ENCODE results near the gene UBE2K.
"Not testable (repeated sequence)": the region's sequence is repeated elsewhere in the genome, so short reads cannot be mapped to it uniquely, and the experiment has no call there.

UBE2K gene, protein sequence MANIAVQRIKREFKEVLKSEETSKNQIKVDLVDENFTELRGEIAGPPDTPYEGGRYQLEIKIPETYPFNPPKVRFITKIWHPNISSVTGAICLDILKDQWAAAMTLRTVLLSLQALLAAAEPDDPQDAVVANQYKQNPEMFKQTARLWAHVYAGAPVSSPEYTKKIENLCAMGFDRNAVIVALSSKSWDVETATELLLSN
- 29.6 to 43.5 reads per million in 2 donors for total RNA-seq

DNA sequence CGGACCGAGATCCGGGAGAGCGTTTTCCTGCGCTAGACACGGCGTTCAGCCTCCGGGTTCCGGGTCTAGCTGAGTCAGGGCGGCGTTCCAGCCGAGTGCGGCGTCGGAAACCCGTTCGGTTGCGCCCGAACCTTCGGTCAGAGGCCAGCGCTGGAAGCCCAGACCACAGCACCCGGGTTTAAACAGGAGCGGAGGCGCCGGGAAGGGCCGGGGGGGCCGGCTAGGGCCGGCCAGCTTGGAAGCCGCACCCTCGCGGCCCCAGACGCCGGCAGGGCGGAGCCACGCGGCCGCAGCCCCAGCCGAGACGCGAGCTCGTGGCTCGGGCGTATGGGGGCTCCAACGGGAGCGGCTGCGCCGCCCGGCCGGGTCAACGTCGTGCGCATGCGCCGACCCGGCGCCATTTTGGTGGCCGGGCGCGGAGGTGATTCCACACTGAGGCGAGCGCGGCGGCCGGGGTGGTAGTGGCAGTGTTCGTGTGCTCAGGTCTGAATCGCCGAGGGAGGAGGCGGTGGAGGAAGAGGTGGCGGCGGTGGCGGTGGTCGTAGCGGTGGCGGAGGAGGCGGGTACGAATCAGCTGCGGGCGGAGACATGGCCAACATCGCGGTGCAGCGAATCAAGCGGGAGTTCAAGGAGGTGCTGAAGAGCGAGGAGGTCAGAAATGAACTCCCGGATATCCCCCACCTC lies at the start of gene UBE2K:
TSS of gene UBE2K (plus strand) at position 397 of the 684 bp plus-strand sequence. CDS start at position 589, 192 bp downstream.
- peak; percentile 81 to 92 (median 89) for DNase-seq

DNA sequence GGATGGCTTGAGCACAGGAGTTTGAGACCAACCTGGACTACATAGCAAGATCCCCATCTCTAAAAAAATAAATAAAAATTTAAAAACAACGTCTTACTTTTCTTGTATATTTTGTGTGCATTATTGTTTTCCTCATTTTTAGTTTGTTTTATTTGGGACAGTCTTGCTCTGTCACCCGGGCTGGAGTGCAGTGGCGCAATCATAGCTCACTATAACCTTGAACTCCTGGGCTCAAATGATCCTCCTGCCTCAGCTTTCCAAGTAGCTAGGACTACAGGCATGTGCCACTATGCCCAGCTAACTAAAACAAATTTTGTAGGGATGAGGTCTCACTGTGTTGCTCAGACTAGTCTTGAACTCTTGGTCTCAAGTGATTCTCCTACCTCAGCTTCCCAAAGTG lies 49.7 kb upstream of the UBE2K start:
- no peak for DNase-seq

DNA sequence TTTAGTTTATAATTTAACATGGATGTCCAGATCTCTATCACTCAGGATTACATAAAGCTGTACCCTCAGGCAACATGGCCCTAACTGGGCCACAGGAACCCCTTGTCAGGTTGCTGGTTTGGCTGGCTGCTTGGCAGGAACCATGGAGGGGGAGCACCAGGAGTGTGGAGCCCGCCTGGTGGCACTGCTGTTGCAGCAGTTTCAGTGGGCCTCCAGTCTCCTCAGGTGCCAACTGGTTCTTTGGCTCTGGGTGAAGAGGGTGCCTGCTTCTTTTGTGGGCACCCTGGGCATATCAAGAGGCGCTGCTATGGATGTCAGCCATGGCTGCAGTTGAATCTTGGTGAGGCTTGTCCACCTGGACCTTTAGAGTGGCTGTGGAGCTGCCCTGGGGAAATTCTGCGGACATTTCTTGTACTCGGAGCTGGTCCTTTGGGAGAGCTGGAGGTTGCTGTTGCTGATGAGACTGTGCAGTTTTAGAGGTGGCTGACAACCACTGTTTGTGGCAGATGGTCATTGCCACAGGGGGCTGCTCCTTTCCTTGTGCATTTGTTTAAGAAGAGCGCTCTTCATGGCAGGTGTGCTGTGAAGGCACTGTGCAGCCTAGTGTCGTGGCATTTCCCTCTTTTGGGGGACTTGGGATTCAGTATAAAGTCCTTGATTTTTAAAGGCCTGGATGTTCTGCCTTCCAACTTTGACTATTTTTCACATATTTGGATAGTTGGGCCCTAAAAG lies 48.9 kb upstream of the UBE2K start:
- DNase-seq: no peak

DNA sequence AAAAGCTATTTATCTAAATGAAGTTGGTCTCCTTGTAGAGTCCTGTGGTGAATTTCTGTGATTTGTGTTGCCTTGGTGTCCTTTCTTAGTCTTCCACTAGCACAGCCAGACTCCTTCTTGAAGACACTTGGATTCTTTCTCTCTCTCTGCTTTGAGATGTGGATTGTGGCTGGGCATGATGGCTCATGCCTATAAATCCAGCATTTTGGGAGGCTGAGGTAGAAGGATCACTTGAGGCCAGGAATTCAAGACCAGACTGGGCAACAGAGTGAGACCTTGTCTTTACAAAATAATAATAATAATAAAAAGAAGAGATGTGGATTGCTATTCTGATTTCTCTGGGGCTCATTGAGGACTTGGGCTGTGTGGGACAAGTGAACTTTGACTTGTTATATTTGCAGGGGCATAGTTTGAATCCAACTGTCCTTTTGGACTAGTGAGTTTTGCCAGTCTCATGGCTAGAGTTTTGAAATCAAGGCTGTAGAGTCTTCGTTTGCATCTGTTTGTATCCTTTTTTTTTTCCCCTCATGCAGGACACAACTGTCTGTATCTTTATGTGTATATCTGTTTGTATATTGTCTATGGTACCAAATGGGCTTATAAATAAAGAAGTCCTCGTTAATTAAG lies 48.2 kb upstream of the UBE2K start:
- DNase-seq: no peak

DNA sequence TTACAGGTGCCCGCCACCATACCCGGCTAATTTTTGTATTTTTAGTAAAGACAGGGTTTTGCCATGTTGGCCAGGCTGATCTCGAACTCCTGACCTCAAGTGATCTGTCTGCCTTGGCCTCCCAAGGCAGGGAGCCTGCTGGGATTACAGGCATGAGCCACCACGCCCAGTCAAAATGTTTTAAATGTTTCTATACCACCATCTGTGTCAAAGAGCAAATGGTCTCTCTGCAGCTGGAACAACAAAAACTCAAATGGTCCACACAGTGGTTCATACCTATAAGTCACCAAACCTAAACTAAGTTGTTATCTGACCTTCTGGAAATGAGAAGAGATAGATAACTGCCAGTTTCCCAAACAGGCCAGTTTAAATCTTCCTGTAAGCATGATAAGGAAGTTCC lies 46.4 kb upstream of the UBE2K start:
- not testable (repeated sequence) for DNase-seq

DNA sequence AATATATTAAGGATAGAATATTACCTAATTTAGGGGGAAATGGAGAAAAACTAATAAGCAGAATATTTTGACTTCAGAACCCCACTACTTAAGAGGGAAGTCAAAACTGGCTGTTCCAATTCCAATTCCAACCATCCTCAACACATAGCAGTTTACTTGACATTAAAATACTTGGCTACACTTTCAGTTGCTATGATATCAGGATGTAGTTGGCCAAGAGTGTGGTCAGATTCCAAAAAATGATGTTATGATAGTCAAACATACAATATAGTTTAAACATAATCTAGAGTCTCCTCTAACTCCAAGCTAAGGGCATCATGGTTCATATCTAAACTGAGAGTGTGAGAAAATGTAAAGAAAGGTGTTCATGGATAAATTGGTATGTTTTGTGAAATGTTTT lies 42.7 kb upstream of the UBE2K start:
- DNase-seq: no peak

DNA sequence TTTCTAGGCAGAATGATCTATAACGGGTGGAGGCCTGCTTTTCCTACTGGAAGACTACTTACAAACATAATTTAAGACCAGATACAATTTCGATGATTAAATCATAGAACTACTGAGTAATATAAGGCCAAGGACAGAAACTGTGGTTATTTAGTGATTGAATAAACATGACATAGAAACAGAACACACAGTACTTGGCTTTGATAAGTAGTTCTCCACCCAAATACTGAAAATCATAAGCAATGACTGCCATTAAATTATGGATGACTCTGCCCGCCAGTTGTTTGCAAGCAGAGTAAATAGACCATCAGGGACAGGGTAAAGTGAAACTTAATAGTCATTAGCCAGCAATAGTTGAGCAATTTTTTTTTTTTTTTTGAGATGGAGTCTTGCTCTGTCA lies 42.1 kb upstream of the UBE2K start:
- peak in 1 of 5 experiments; percentile 10 for DNase-seq

DNA sequence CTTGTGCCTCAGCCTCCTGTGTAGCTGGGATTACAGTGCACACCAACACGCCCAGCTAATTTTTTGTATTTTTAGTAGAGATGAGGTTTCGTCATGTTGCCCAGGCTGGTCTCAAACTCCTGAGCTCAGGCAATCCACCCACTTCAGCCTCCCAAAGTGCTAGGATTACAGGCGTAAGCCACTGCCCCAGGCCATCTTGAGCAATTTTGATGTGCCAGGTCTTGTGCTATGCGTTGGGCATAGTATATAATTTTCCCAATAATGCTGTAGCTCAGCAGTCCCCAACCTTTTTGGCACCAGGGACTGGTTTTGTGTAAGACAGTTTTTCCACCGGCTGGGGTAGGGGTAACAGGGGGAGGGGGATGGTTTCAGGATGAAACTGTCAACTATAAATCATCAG lies 41.3 kb upstream of the UBE2K start:
- DNase-seq: not testable (repeated sequence)

DNA sequence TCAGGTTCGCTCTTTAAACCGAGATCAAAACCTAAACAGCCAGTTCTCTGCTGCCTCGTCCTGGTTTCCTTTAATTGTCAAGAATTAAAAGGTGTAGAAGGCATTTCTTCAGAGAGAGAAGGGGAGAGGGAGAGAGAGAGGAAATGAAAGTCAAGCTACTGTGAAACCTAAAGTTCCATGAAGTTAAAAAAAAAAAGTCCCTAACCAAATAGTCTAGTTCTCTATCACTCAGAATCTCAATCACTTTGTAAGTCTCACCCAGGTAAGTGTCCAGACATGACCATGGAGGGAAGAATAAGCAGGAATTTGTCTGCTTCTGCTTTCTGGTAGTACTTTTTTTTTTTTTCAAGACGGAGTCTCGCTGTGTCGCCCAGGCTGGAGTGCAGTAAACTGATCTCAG lies 40.5 kb upstream of the UBE2K start:
- DNase-seq: no peak

DNA sequence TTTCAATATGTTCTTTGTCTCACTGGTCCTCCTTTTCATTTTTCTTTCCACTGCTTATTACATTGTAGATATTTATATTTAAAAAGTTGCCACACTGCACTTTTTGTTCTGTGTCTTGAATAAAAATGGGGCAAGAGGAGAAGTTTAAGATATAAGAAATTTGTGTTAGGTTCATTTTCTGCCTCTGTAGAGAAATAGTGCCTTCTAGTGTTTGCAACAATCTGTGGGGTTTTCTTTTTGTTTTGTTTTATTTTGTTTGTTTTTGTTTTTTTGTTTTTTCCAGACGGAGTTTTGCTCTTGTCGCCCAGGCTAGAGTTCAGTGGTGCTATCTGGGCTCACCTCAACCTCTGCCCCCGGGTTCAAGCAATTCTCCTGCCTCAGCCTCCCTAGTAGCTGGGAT lies 39.2 kb upstream of the UBE2K start:
- DNase-seq: no peak

DNA sequence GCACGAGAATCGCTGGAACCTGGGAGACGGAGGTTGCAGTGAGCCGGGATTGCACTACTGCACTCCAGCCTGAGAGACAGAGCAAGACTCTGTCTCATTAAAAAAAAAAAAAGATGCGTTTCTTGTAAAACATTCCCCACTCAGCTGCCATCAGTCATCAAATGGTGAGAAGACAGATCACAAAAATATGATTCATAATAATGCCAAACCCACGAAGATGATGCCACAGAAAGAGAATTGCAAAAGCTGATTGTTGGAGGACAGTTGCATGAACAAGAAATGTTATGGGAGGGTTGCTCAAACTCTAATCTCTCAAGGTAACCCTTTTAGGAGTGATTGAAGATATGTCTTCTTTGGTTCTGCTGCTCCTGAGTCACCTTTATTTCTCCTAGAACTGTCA lies 37.9 kb upstream of the UBE2K start:
- DNase-seq: no peak

DNA sequence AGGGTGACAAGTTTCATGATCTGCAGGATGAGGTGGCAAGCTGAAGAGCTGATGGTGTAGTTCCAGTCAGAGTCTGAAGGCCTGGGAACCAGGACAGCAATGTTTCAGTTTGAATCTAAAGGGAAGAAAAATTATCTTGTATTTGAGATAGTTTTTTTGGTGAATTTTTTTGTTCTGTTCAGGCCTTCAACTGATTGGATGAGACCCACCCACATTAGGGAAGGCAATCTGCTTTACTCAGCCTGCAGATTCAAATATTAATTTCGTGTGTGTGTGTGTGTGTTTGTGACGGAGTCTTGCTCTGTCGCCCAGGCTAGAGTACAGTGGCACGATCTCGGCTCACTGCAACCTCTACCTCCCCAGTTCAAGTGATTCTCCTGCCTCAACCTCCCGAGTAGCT lies 37.2 kb upstream of the UBE2K start:
- DNase-seq: no peak

DNA sequence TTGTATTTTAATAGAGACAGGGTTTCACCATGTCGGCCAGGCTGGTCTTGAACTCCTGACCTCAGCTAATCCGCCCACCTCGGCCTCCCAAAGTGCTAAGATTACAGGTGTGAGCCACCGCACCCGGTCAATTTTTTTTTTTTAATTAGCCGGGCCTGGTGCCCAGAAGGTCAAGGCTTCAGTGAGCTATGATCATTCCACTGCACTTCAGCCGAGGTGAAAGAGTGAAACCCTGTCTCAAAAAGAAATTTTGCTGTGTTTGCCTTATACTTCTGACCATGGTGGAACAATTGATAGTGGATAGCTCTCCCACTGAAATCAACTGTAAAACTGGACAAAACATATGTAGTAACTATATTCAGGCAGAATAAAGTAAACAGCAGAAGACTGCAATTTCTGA lies 35.3 kb upstream of the UBE2K start:
- DNase-seq: no peak

DNA sequence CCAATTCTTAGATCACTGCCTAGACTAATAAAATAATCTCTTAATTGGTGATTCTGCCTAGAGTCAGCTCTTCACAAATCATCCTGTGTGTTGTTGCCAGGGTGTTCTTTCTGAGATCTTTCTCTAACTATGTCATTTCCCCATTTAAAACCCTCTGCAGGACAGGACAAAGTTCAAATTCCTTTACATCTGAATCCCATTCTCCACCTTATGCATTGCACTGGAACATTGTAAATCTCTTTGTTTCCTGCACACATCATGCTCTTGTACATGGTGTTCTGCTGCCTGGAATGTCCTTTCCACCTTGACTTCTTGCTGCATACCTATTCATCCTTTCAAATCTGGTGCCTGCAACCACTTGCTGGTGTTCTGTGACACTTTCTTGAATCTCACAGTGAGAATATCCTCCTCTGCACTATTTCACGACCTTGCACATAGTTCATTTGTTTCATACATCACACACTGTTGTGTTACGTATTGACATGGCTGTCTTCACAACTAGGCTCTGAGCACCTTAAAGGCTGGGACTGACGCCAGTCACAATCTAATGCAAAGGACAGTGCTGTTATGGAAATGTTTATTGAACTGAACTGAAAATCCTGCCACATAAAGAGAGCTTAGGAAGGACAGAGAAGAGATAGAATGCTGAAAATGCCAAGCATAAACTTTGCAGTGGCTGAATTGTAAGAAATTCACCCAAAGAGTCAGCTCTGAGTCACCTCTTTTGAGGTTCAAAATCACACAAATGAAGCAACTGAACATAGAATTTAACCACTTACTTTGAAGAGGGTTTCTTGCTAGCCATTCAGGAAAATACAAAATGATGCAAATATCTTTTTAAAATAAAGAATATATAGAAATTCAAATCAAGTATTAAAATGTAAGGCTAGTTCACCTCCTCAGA lies 32.9 kb upstream of the UBE2K start:
- no peak for DNase-seq

DNA sequence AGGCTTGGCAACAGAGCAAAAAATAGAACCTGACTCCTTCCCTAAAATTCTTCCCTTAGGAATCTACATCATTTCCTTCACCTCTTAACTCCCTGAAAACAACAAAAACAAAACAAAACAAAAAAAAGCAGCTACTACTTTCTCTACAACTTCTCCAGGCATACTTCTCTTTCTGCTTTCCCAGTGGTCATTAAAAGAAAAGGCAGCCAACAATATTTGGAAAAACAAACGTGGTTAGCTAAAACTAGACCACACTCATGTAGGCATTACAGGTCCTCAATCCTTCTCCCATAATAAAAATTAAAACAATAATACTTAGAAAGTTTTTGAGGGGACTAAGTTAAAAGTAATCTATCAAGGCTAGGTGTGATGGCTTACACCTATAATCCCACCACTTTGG lies 30.2 kb upstream of the UBE2K start:
- DNase-seq: no peak

DNA sequence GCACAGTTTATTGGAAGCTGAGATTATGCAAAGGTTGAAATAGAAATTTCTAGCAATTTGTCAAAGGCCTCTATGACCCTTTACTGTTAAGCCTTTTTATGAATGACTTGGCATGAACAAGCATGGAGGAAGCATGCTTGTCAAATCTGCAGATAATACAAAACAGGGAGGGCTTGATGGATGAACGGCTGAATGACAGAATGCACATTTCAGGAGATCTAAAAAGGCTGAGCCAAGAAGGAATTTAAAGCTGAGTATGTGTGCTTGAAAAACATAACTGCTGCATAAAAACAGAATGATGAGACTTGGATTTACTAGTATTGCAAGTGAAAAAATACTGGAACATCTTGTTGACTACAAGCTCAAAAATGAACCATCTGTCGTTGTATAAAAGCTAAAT lies 29.0 kb upstream of the UBE2K start:
- DNase-seq: no peak

DNA sequence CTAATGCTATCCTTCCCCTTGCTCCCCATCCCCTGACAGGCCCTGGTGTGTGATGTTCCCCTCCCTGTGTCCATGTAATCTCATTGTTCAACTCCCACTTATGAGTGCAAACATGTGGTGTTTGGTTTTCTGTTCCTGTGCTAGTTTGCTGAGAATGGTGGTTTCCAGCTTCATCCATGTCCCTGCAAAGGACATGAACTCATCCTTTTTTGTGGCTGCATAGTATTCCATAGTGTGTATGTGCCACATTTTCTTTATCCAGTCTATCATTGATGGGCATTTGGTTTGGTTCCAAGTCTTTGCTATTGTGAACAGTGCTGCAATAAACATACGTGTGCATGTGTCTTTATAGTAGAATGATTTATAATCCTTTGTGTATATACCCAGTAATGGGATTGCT lies 27.6 kb upstream of the UBE2K start:
- not testable (repeated sequence) for DNase-seq

DNA sequence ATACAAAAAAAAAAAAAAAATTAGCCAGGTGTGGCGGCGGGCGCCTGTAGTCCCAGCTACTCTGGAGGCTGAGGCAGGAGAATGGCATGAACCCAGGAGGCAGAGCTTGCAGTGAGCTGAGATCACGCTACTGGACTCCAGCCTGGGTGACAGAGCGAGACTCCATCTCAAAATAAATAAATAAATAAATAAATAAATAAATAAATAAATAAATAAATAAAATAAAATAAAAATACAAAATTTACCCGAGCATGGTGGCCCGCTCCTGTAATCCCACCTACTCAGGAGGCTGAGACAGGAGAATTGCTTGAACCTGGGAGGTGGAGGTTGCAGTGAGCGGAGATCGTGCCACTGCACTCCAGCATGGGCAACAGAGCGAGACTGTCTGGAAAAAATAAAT lies 22.3 kb upstream of the UBE2K start:
- DNase-seq: not testable (repeated sequence)

DNA sequence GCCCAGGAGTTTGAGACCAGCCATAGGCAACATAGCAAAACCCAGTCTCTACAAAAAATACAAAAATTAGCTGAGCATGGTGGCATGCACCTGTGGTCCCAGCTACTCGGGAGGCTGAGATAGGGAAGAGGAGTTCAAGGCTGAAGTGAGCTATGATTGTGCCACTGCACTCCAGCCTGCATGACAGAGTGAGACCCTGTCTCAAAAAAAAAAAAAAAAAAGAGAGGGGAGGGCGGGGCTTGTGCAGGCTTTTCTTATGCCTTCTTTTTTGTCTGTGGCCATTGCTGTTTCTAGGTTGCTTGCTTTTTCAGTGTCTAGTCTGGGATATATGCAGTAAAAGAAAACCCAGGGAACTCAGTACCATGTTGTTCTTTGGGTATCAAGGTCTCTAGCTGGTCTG lies 16.9 kb upstream of the UBE2K start:
- not testable (repeated sequence) for DNase-seq

DNA sequence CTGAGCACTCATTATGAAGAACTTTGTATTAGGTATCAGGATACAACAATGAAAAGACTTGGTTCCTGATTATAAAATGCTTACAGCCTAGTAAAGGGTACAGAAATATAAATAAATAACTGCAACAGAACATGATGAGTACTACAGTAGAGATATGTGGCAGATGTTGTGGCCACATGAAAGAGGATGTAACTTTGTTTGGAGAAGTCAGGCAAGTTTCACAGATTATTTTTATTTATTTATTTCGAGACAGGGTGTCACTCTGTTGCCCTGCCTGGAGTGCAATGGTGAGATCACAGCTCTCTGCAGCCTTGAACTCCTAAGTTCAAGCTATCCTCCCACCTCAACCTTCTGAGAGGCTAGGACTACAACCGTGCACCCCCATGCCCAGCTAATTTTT lies 15.8 kb upstream of the UBE2K start:
- DNase-seq: no peak

DNA sequence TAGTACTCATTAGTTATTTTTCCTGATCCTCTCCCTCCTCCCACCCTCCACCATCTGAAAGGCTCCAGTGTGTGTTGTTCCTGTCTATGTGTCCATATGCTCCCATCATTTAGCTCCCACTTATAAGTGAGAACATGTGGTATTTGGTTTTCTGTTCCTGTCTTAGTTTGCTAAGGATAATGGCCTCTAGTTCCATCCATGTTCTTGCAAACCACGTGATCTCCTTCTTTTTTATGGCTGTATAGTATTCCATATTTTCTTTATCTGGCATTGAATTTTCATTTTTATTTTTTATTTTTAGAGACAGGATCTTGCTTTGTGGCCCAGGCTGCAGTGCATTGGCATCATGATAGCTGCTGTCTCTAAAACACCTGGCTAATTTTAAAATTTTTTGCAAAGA lies 11.9 kb upstream of the UBE2K start:
- DNase-seq: no peak

DNA sequence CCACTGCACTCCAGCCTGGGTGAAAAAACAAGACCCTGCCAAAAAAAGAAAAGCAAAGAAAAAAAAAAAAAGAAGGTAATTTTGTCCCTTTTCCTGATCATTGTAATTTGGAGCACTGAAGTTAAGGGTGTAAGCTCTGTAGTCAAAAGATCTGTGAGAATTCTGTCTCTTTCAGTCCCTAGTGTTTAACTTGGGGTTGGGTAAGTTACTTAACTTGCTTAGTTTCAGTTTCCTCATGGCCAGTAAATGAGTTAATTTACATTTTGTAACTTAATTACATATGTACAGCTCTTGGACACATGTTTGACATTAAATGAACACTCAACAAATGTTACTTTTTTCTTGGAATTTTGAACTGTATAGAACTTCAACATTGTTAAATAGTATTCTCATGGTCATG lies 10.9 kb upstream of the UBE2K start:
- DNase-seq: no peak

DNA sequence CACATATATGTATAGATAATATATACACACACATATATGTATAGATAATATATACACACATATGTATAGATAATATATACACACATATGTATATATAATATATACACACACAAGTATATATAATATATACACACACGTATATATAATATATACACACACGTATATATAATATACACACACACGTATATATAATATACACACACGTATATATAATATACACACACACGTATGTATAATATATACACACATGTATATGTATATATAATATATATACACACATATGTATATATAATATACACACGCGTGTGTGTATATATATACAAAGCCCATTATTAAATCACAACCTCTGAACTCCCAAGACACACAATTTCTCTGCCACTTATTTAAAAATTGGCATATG lies 8.0 kb upstream of the UBE2K start:
- no peak for DNase-seq

Measured in T-helper 2 cell (primary cell).